ENCODE data around the gene PHC1.

PHC1 gene

GRCh38 chr12:8953773-8954402 is 39.6 kb downstream of the PHC1 start:
- no peak for TF ChIP-seq CTCF (IDR thresholded peaks at IDR 0.05; ENCODE audit: extremely low read depth, missing control alignments)
- no peak for DNase-seq (ENCODE audit: low spot score)

GRCh38 chr12:8956073-8956472 is 41.8 kb downstream of the PHC1 start:
- TF ChIP-seq CTCF (IDR thresholded peaks at IDR 0.05; ENCODE audit: extremely low read depth, missing control alignments) = no peak
- DNase-seq (ENCODE audit: low spot score) = no peak

- TF ChIP-seq CTCF (IDR thresholded peaks at IDR 0.05; ENCODE audit: extremely low read depth, missing control alignments) = no peak
These were observed 42.5 kb downstream of the PHC1 start for GRCh38 chr12:8956772-8957171.

GRCh38 chr12:8957561-8957960 is 43.3 kb downstream of the PHC1 start:
- no peak for DNase-seq (ENCODE audit: low spot score)
- TF ChIP-seq CTCF (IDR thresholded peaks at IDR 0.05; ENCODE audit: extremely low read depth, missing control alignments) = no peak

More at GRCh38 chr12:8956772-8957171, 42.5 kb downstream of the PHC1 start:
- DNase-seq (ENCODE audit: low spot score) = no peak

- no peak for TF ChIP-seq CTCF (IDR thresholded peaks at IDR 0.05; ENCODE audit: extremely low read depth, missing control alignments)
- DNase-seq (ENCODE audit: low spot score) = no peak
These were observed 43.8 kb downstream of the PHC1 start for GRCh38 chr12:8958066-8958465.

GRCh38 chr12:8960176-8960575 is 45.9 kb downstream of the PHC1 start:
- DNase-seq (ENCODE audit: low spot score) = no peak
- TF ChIP-seq CTCF (IDR thresholded peaks at IDR 0.05; ENCODE audit: extremely low read depth, missing control alignments) = no peak

GRCh38 chr12:8968761-8969160 is 54.5 kb downstream of the PHC1 start:
- no peak for TF ChIP-seq CTCF (IDR thresholded peaks at IDR 0.05; ENCODE audit: extremely low read depth, missing control alignments)
- DNase-seq (ENCODE audit: low spot score) = no peak

Measured in GM20000 (cell line).